HG02840 (cell line): ENCODE results near the gene GPR158.

ENCODE experiments used
- ATAC-seq: cut with Tn5 transposase; IDR thresholded peaks from one replicate; pipeline ENCODE4 v1.9.1; 2021; ENCODE audit warnings: mild to moderate bottlenecking, moderate library complexity, moderate number of reproducible peaks; ENCODE audit not compliant: unreplicated experiment, low FRiP score

The GPR158 gene

DNA sequence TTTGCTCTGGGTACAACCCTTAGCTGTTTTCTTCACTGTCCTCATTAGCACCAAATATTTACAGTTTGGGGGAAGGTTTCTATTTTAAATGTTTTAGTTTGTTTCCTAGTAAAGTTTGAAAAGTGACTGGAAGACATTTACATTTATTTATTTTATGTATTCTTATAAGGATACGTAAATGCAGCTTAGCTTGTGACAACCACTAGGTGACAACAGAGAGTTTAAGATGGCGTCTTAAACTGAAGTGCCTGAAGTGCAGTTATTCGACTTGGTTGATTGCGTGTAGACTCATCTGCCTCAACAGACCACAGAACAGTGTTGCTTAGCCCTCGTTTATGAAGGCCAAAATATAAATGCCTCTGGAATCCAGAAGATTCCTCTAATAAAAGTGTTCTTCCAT lies 381.1 kb downstream of the GPR158 start:
- no peak for ATAC-seq

- no peak for ATAC-seq
Observed at GRCh38 chr10:25556457-25556856, 381.7 kb downstream of the GPR158 start.

DNA sequence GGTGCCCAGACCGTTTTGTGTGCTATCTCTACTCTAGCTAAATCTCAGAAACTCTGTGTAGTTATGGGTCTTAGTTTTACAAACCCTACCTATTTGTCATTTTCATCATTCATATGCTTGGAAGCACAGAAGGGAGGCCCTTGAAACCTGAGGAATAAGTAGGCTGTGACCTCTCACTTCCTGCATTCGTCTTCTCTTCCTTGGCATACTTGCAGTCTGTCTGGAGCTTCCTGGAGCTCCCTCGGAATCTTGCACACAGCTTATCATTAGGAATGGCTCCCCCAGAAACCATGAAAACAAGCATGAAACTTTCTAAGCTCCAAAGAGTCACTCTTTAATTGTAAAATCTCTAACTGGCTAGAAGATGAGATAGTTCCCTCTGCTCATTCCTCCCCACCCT lies 382.3 kb downstream of the GPR158 start:
- ATAC-seq = no peak

- no peak for ATAC-seq
Observed at GRCh38 chr10:25561758-25562157, 387.0 kb downstream of the GPR158 start.

DNA sequence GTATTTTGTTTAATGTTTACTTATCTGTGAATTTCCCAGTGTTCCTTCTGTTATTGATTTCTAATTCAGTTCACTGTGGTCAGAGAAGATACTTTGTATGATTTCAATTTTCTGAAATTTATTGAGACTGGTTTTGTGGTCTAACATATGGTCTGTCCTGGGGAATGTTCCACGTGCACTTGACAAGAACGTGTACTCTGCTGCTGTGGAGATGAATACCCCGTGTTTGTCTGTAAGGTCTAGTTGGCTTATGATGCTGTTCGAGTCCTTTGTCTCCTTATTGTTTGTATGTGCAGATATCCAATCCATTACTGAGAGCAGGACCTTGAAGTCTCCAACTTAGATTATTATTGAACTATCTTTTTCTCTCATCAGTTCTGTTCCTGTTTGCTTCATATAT lies 387.7 kb downstream of the GPR158 start:
- no peak for ATAC-seq

GRCh38 chr10:25564351-25564750 lies 389.6 kb downstream of the GPR158 start:
- no peak for ATAC-seq

GRCh38 chr10:25565570-25565969 lies 390.8 kb downstream of the GPR158 start:
- ATAC-seq = no peak

- ATAC-seq = no peak
Observed at GRCh38 chr10:25573316-25573715, 398.5 kb downstream of the GPR158 start.

DNA sequence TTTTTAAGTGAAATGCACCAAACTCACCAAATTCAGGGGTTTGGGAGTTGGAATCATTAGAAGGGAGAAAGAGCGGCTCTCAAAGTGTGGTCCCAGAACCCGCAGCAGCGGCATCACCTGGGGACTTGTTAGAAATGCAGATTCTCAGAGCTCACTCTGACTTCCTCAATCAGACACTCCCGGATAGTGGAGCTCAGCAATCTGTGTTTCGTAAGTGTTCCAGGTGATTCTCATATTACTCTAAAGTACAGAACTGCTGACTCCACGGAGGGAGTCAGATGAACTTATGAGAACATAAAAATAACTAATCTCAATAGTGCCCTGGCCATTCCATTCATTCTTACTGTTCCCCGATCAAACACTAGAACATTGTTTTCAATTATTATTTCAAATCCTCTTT lies 400.5 kb downstream of the GPR158 start:
- ATAC-seq = no peak

DNA sequence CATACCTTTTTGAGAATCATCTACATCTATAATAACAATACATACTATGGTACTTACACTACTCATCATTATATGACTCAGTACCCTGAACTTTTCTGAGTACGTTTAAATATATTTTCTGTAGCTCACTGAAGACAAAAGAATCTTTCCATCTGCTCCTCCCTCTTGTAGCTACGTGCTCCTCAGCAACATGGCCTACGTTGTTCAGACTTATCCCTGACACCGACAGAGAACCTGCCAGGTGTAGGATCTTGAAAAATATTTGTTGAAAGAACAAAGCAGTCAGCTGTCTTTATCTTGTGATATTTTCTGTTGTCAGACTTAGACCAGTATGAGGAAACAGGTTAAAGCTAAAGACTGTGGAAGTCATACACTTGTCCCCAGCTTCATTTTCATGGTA lies 403.3 kb downstream of the GPR158 start:
- no peak for ATAC-seq

GRCh38 chr10:25582961-25583360 lies 408.2 kb downstream of the GPR158 start:
- no peak for ATAC-seq

- no peak for ATAC-seq
Observed at GRCh38 chr10:25600651-25601050, 425.9 kb downstream of the GPR158 start.

GRCh38 chr10:25604591-25604990 lies 429.8 kb downstream of the GPR158 start:
- ATAC-seq = no peak

DNA sequence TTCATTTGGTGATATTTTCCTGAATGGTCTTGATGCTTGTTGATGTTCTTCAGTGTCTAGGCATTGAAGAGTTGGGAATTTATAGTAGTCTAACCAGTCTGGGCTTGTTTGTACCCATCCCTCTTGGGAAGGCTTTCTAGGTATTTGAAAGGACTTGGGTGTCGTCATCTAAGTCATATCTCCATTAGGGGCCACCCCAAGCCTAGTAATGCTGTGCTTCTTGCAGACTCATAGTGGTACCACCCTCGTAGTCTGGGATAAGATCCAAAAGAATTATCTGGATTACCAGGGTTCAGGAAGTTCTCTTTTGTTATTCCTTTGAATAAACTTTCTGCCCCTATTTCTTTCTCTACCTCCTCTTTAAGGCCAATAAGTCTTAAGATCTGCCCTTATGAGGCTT lies 439.9 kb downstream of the GPR158 start:
- ATAC-seq = no peak

GRCh38 chr10:25615926-25616325 lies 441.1 kb downstream of the GPR158 start:
- ATAC-seq = no peak

- ATAC-seq = no peak
Observed at GRCh38 chr10:25616903-25617592, 442.2 kb downstream of the GPR158 start.

DNA sequence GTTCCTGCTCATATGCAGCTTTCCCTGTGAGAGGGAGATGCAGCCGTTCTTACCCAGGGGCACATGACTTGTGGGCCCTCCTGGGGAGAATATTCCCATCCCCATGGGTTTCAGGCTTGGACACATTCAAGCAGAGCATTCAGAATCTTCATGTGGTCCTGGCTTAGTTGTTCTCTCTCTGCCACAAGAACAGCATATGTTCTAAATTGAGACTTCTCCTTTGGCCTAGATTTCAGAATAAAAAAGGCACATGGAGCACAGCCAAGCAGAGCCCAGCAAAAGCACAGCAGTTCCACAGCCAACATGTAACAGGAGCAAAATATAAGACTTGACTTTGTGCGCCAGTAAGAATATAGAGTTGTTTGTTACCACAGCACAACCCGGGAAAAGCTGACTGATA lies 452.8 kb downstream of the GPR158 start:
- ATAC-seq = no peak

GRCh38 chr10:25629333-25629732 lies 454.5 kb downstream of the GPR158 start:
- ATAC-seq = no peak

- no peak for ATAC-seq
Observed at GRCh38 chr10:25631471-25631870, 456.7 kb downstream of the GPR158 start.

DNA sequence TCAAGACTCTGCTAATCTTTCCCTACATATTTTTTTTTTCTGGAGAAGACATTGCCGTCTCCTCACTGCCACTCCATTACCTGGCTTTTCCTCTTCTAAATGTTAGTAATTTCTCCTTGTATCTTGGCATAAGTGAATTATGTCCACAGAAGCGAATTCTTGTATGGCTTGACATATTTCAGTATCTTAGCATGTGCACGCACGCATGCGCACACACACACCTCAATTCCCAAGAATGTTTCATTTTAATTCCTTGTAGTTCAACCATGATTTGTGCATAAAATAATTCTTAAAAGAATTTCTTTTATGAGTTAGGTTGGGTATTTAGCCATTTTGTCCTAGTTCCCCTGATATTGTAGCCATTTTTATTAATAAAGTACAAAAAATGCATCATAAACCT lies 458.0 kb downstream of the GPR158 start:
- no peak for ATAC-seq

DNA sequence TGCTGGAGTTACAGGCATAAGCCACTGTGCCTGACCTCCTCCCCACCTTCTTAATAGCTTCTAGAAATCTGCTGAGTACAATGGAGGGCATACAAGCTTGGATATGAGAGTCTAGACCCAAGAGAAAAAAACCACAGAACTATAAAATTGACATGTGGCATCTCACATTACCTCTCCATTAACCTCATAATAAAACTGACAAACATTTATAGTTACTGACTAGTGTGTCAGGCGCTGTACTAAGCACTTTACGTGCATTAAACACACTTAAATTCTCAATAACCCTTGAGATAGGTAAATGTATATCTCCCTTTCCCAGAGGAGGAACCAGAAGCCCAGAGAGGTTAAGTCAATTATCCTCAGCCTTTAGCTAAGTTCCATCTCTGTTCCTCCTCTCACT lies 458.7 kb downstream of the GPR158 start:
- no peak for ATAC-seq

DNA sequence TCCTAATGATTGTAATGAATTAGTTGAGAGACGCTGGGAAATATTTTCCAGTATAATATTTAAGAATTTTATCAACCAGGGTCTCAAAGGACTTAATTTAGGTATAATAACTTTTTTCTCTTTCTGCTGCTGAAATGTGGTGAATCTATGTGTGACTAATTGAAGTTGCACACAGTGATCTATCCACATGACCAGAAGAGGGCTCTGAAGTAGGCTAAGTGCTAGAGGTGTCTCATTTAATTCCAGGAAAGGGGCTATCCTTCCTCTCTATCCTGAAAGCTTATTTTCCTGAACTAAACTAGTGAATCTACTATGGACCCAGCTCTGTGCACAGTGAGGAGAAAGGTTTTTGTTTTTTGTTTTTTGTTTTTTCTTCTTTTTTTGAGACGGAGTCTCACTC lies 464.8 kb downstream of the GPR158 start:
- ATAC-seq = no peak

- no peak for ATAC-seq
Observed at GRCh38 chr10:25641595-25641994, 466.8 kb downstream of the GPR158 start.
